Muscle layer of duodenum (tissue), 2 donors: ENCODE results near the gene EXOSC1.

ENCODE experiments used
- H3K27ac ChIP-seq: one replicate; pipeline ENCODE4 v1.7.0; 2013; ENCODE audit warnings: mild to moderate bottlenecking, low read length
- H3K27me3 ChIP-seq: one replicate; pipeline ENCODE4 v1.7.0; 2013; ENCODE audit warnings: low read depth, mild to moderate bottlenecking, control low read depth, low read length
- H3K36me3 ChIP-seq, 2 donors: one replicate each; pipeline ENCODE4 v1.7.0; 2013; ENCODE audit warnings: low read length in 2 of 2, control low read depth in 1 of 2, mild to moderate bottlenecking in 1 of 2; ENCODE audit not compliant: insufficient read depth in 2 of 2, control insufficient read depth in 1 of 2
- H3K4me1 ChIP-seq, 2 donors: one replicate each; pipeline ENCODE4 v1.7.0; 2013; ENCODE audit warnings: low read length in 2 of 2, mild to moderate bottlenecking in 2 of 2, control low read depth in 1 of 2, moderate library complexity in 1 of 2; ENCODE audit not compliant: insufficient read depth in 2 of 2, control insufficient read depth in 1 of 2
- H3K4me3 ChIP-seq, 2 donors: one replicate each; pipeline ENCODE4 v1.7.0; 2013; ENCODE audit warnings: low read length in 2 of 2, low read depth in 1 of 2, mild to moderate bottlenecking in 1 of 2
- H3K9me3 ChIP-seq, 2 donors: one replicate each; pipeline ENCODE4 v1.7.0; 2013; ENCODE audit warnings: low read length in 2 of 2, control low read depth in 1 of 2, mild to moderate bottlenecking in 1 of 2; ENCODE audit not compliant: control insufficient read depth in 1 of 2
- donor health status: healthy.

Gene EXOSC1

DNA sequence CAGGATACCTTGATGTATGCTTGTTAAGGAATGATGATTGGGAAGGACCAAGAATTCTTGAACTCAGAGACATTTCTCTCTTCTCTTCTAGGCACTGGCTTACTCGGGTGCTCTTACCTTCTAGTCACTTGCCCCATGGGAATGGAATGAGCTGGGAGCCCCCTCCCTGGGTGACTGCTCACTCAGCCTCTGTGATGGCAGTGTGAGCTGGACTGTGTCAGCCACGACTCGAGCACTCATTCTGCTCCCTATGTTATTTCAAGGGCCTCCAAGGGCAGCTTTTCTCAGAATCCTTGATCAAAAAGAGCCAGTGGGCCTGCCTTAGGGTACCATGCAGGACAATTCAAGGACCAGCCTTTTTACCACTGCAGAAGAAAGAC, 10.9 kb upstream of the EXOSC1 start:
- Histone ChIP-seq H3K27ac (no peak overlapping the region), H3K9me3 (no peaks in the 10 kb centered on the region), H3K27me3 (no peaks in the 10 kb centered on the region), H3K4me1 (peaks cover 0 to 8% of the 10 kb centered on the region in 2 donors), H3K4me3 (no peak overlapping the region), H3K36me3 (peaks cover 60 to 75% of the 10 kb centered on the region in 2 donors)

DNA sequence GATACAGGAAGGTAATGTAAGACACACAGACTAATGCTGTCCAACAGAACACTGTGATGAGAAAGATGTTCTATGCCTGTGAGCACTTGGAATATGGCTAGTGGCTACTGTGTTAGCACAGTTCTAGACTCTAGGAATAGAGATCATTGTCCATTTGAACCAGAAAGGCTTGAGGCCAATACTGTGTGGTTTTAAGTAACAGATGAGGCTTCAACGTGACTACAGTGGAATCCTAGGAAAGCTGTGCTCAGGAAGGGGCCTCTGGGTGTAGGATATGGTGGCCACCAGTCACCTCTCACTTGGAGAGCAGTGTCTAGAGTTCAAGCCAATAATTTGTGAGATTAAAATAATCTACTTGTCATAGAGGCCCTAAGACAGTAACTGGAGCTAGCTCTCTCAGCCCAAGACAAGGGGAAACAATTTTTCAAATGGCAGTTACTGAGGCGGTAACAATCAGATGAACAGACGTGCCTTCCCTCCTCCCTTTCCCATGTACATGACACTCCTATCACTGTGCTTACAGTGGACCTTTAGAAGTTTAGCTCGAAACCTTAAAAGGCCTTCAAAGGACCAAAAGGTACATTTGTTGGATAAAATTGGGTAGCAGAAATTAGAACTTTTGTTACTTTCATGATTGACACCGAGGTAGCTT, 10.4 kb upstream of the EXOSC1 start:
- Histone ChIP-seq H3K27ac (no peak overlapping the region), H3K4me1 (peaks cover 0 to 8% of the 10 kb centered on the region in 2 donors), H3K27me3 (no peaks in the 10 kb centered on the region), H3K9me3 (no peaks in the 10 kb centered on the region), H3K4me3 (no peak overlapping the region), H3K36me3 (peaks cover 55 to 70% of the 10 kb centered on the region in 2 donors)

DNA sequence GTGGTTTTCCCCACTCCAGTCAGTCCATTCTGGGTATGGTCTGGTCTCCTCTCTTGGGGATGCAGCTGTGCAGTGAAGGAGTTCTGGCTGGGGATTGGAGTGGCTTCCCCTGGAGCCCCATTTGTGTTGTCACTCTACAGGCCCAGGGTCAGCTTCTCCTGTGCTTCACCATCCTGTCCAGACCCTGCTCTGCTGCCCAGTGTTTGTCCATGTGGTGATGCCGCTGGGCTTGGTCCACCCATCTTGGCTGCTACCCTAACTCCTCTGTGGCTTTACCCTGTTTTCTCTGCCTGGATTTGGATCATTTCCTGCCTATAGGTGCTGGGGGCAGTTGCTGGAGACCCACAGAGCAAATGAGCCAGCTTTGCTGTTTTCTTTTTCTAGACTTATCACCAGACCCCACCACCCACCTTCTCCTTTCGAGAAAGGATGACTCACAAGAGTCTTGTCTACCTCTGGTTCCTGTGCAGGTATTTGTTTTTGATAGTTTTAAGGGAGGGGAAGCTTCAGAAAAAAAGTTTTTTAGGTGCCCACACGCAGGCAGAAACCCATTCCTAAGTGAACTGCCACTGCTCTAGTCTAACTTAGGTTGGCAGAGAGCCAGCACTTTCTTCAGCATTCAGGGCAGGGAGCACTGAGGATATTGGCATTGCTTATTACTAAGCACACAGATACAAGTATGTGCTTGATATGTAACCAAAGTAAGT, 8.7 kb upstream of the EXOSC1 start:
- Histone ChIP-seq H3K9me3 (no peaks in the 10 kb centered on the region), H3K27me3 (no peaks in the 10 kb centered on the region), H3K4me1 (peaks cover 0 to 8% of the 10 kb centered on the region in 2 donors), H3K4me3 (no peak overlapping the region), H3K36me3 (peaks cover 41 to 53% of the 10 kb centered on the region in 2 donors), H3K27ac (no peak overlapping the region)

DNA sequence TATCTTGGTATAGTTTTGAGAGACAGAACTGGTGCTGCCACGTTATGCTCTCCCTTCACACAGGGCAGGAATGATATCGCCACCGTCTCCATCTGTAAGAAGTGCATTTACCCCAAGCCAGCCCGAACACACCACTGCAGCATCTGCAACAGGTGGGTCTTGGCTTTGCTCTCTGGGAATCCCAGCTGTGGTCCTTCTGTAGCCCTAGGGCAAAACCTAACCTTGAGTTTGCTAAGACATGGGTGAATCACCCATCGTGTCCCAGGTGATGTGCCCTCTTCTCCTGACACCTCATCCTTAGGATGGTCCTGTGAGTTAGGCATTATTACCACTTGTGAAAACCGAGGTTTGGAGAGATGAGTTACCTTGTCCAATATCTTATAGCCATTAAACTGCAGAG, 6.5 kb upstream of the EXOSC1 start:
- H3K9me3 ChIP-seq = no peaks in the 10 kb centered on the region
- H3K27ac ChIP-seq = no peak overlapping the region
- peaks cover 26 to 38% of the 10 kb centered on the region in 2 donors for H3K36me3 ChIP-seq
- H3K27me3 ChIP-seq = no peaks in the 10 kb centered on the region
- H3K4me1 ChIP-seq = peaks cover 0 to 16% of the 10 kb centered on the region in 2 donors
- H3K4me3 ChIP-seq = no peak overlapping the region

DNA sequence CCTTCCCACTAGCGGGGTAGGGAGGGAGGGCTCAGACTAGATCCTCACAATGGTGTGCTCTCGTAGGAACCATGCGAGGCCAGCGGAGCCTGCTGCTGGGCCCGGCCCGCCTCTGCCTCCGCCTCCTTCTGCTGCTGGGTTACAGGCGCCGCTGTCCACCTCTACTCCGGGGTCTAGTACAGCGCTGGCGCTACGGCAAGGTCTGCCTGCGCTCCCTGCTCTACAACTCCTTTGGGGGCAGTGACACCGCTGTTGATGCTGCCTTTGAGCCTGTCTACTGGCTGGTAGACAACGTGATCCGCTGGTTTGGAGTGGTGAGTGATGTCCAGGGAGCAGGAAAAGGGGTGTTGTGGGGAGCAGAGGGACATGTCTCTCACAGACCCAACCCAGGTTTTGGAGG, 5.8 kb upstream of the EXOSC1 start:
- Histone ChIP-seq H3K36me3 (peaks cover 20 to 31% of the 10 kb centered on the region in 2 donors), H3K27ac (no peak overlapping the region), H3K9me3 (no peaks in the 10 kb centered on the region), H3K4me3 (no peak overlapping the region), H3K4me1 (peaks cover 0 to 23% of the 10 kb centered on the region in 2 donors), H3K27me3 (no peaks in the 10 kb centered on the region)

DNA sequence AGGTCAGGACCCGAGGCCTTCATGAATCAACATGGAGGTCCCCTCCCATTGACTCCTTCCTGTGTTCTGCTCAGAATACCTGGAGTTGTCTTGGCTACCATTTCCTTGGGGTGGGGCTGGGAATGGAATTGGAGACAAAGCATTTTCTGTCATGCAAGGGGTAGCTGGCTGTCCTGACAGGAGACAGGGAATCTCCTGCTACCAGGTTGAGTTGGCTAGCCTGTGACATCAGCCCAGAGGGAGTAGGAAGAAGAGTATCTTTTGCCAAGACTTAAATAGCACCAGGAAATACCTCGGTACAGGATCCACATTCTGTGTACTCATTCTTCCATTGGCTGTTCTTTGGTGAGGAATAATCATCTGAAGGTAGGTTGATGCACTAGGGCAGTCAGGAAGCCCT, 5.0 kb upstream of the EXOSC1 start:
- H3K27me3 ChIP-seq = no peaks in the 10 kb centered on the region
- H3K36me3 ChIP-seq = peaks cover 16 to 23% of the 10 kb centered on the region in 2 donors
- no peak overlapping the region for H3K27ac ChIP-seq
- H3K4me3 ChIP-seq = no peak overlapping the region
- peaks cover 0 to 24% of the 10 kb centered on the region in 2 donors for H3K4me1 ChIP-seq
- H3K9me3 ChIP-seq = no peaks in the 10 kb centered on the region

DNA sequence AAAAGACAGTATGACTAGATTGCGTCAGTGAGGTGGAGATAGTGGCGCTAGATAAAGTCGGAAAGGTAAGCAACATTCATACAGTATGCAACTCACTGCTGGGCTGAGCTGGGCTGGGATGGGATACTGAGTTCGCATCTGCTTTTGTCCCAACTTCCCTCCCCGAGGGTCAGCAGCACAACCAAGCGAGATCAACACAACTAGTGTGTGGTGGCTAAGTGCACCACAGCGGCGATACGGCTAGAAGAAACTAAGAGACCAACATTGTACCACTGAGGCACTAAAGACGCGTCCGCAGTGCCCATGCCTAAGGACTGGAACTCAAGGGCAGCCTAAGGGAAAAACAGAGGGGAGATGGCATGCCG, 467 bp downstream of the EXOSC1 start:
- Histone ChIP-seq H3K27me3 (no peaks in the 10 kb centered on the region), H3K9me3 (no peaks in the 10 kb centered on the region), H3K4me3 (peak overlapping the region; percentile 82 to 100), H3K36me3 (peaks cover 0 to 9% of the 10 kb centered on the region in 2 donors), H3K4me1 (peaks cover 6 to 27% of the 10 kb centered on the region in 2 donors), H3K27ac (peak overlapping the region; percentile 73)

DNA sequence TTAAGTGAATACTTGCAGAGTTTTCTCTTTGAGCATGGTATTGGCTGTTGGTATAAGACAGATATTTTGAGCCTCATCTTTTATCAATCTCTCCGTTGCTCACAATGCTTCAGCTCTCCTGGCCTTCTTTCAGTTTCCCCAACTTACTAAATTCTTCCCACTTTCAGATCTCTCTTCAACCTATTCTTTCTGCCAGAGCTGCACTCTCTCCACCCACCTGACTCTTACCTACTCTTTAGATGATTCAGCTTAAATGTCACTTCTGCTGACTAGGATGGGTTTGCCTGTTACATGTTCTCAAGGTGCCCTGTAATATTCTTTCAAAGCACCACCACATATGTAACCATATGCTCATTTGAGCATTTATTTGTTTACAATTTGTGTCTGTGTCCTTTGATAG, 1.6 kb downstream of the EXOSC1 start:
- no peak overlapping the region for H3K27ac ChIP-seq
- H3K4me1 ChIP-seq = peaks cover 6 to 27% of the 10 kb centered on the region in 2 donors
- no peaks in the 10 kb centered on the region for H3K27me3 ChIP-seq
- H3K4me3 ChIP-seq = no peak overlapping the region
- H3K36me3 ChIP-seq = peaks cover 0 to 15% of the 10 kb centered on the region in 2 donors
- no peaks in the 10 kb centered on the region for H3K9me3 ChIP-seq

DNA sequence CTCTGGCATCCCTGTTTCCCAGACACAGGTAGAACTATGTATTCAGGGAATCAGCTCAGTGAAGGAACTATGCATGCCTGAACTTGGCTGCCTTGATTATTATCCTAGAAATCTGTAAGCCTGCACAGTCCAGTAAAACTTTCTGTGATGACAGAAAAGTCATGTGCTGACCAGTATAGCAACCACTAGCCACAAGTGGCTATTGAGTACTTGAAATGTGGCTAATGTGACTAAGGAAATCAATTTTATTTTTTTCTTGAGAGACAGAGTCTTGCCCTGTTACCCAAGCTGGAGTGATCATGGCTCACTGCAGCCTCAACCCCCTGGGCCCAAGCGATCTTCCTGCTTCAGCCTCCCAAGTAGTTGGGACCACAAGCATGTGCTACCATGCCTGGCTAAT, 3.5 kb downstream of the EXOSC1 start:
- H3K4me3 ChIP-seq = no peak overlapping the region
- H3K36me3 ChIP-seq = peaks cover 5 to 33% of the 10 kb centered on the region in 2 donors
- H3K27me3 ChIP-seq = no peaks in the 10 kb centered on the region
- no peak overlapping the region for H3K27ac ChIP-seq
- peaks cover 6 to 18% of the 10 kb centered on the region in 2 donors for H3K4me1 ChIP-seq
- no peaks in the 10 kb centered on the region for H3K9me3 ChIP-seq

DNA sequence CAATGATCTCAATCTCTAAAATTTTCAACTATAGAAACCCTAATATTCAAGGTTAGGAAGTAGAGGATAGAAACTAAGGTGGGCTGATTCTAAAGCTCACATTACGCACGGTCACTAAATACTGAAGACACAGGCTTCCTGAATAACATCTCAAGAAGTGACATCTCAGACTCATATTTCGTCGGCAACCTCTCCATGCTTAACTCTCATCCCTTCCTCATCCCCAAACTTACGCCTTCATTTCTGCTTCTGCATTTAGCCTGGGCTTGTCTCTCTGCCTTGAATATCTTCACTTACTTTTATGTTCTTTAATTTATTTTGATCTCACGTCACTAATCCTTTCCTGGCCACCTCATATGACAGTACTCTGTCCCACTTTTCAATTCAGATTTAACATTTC, 10.6 kb downstream of the EXOSC1 start:
- H3K27me3 ChIP-seq = no peaks in the 10 kb centered on the region
- H3K36me3 ChIP-seq = peaks cover 50 to 74% of the 10 kb centered on the region in 2 donors
- no peak overlapping the region for H3K27ac ChIP-seq
- H3K4me3 ChIP-seq = no peak overlapping the region
- H3K4me1 ChIP-seq = no peaks in the 10 kb centered on the region
- H3K9me3 ChIP-seq = no peaks in the 10 kb centered on the region

DNA sequence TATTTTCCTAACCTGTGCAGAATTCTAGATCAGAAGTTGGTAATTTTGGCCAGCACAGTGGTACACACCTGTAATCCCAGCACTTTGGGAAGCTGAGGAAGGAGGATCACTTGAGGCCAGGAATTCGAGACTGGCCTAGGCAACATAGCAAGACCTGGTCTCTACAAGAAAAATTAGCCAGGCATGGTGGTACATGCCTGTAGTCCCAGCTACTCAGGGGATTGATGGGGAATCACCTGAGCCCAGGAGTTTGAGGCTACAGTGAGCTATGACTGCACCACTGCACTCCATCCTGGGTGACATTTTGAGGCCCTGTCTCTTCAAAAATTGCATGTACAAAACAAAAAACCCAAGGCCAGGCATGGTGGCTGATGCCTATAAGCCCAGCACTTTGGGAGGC, 11.2 kb downstream of the EXOSC1 start:
- no peaks in the 10 kb centered on the region for H3K4me1 ChIP-seq
- peaks cover 54 to 72% of the 10 kb centered on the region in 2 donors for H3K36me3 ChIP-seq
- H3K4me3 ChIP-seq = no peak overlapping the region
- no peaks in the 10 kb centered on the region for H3K9me3 ChIP-seq
- no peak overlapping the region for H3K27ac ChIP-seq
- no peaks in the 10 kb centered on the region for H3K27me3 ChIP-seq
